Medulla oblongata (tissue), 1 donor: ENCODE results near the gene WDR93.

Experiments used
- DNase-seq: peaks from one replicate; pipeline ENCODE4 v3.0.0-alpha.2; 2015; ENCODE audit errors: extremely low spot score

The WDR93 gene

DNA sequence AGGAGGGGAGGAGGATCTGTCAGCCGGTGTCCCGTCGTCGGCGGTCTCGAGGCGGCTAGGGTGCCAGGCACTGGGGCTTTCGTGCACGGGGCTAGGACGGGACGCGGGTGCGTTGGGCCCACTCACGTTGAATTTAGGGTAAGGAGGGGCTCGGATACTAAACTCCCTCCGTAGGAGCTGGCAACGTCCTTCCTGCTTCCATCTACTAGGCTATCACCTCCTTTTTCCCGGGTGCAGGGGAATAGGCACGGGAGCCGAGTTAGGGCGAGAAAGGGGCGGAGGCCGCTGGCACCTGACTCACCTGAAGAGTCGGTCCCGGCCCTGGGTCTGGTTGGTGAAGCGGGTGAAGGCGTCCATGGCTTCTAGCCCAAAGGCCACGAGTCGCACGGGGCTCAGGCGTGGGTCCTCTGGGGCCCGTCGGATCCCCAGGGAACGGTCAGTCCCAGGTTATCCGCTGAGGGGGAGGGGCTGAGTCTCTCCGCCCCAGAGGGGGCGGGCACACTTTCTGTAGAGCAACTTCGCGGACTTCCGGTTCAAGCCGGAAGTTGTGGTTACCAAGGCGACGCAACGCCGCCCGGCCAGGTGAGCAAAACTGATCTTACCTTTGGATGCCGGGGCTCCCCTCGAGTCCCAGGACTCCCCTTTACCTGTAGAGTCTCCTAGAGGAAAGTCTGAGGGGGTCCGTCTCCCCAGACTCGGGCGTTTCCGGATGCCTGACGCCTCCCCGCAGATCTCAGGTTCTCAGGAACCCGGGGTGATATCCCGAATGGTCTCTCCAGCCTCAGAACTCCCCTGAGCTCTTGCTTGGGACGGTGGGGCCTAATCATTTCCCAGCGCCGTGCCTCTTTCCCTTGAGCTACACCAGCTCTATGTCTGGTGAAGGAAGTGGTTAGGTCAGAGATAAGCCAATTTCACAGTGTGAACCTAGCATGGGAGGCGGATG is at the start of gene WDR93, which contains the start of gene PEX11A:
WDR93 (plus strand) TSS at position 536 of the 943 bp plus-strand sequence. CDS start 10,936 bp downstream, outside the sequence.
PEX11A (minus strand) TSS at position 479 of the 943 bp plus-strand sequence; CDS start at position 357, 122 bp downstream.
- peak; percentile 76 for DNase-seq

DNA sequence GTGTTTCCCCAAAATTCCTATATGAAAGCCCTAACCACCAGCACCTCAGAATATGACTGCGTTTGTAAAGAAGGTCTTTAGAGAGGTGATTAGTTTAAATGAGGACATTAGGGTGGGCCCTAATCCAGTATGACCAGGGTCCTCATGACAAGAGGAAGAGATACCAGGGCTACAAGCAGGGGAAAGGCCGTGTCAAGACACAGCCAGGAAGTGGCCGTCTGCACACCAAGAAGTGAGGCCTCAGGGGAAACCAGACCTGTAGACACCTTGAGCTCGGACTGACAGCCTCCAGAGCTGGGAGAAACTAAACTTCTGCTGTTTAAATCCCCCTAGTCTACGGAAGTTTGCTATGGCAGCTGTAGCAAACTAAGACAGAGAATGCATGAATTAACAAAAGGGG is 49.6 kb upstream of the WDR93 start:
- DNase-seq: no peak

DNA sequence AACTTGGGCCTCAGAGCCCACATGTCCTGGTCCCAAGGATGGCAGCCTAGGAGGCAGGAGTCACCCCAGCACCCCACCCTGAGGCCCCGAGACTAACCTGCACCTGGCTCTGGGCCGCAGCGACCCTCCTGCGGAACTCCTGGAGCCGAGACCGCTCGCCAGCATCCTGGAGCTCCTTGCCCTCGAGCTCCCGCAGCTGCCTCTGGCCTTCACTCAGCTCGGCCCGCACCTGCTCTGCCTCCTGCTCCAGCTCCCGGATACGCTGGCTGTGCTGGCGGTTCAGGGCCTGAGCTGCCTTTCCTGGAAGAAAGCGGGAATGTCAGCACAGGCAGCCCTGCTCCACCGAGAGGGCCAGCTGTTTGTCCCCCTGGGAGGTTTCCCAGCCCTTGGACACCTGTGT is 48.5 kb upstream of the WDR93 start:
- DNase-seq: no peak

DNA sequence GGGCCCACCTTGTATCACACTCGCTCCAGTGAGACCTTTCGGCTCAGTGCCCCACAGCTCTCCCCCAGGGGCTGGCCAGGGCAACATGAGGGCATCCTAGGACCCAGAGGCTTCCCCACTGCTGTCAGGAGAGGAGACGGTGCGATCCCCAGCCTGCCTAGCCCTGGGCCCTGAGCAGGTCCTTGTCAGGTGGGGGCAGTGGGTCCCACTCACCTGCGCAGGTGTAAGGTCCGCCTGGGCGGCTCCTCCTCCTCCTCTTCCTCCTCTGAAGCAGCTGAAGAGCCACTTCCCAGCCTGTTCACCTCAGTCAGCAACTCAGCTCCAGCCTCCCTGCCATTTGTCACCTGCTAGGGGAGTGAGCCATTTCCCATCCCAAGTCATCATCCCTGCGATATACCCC is 44.9 kb upstream of the WDR93 start:
- DNase-seq: no peak

DNA sequence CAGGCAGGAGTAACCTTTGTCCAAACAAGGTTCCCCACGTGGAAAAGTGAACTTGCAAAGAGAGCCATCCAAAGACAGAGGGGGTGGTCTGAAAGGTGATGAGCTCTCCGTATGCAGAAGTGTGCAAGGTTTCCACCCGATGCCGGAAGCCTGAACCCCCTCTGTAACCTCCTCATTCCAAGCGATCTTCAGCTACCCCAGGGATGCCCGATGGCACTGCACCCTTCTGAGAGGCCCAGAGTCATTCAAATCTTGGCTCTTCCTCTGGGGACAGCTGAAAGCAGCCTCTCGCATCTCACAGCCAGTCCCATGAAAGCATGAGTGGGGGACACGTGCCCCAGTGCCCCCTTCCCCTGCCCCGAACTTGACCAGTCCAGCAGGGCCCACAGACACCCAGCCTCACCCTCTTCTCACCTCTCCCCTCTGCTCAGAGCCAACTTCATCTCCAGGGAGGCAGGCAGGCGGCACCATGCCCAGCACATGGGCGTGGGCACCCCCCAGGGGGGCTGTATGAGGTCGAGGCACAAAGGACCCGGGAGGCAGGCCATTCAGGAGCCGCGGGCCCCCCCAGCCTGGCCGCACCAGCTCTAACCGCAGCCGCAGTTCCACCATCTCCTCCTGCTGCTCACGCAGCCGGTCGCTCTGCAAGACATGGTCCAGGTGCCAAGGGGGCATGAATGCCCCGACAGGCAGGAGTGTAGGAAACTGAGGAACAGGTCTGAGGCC is 44.0 kb upstream of the WDR93 start:
- DNase-seq: no peak

DNA sequence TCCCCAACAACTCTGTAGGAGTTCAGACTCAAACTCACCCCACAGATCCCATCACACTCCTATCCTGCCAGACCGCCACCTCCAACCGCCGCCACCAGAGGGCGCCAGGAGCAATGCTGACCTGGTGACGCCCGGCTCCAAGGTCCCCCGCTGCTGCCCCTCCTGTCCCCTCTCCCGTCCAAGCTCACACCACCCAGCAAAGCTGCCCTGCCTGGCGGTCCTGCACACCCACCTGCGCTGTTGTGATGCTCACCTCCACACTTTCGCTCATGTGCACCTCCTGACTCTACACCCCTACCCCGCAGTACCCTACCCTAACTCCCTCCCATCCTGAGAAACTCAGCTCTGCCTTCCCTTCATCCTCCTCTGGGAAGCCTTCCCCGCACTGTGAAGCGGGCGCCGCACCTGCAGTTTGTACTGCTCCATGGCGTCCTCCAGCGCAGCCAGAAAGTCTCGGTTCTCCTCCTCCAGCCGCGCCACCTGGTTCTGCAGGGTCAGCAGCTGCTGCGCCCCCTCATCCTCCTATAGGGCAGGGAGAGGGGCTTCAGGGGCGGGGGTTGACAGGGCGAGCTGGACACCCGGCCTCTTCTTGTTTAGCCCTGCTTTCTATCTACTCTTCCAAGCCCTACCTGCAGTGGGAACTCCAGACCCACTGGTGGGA is 43.3 kb upstream of the WDR93 start:
- DNase-seq: peak; percentile 36

DNA sequence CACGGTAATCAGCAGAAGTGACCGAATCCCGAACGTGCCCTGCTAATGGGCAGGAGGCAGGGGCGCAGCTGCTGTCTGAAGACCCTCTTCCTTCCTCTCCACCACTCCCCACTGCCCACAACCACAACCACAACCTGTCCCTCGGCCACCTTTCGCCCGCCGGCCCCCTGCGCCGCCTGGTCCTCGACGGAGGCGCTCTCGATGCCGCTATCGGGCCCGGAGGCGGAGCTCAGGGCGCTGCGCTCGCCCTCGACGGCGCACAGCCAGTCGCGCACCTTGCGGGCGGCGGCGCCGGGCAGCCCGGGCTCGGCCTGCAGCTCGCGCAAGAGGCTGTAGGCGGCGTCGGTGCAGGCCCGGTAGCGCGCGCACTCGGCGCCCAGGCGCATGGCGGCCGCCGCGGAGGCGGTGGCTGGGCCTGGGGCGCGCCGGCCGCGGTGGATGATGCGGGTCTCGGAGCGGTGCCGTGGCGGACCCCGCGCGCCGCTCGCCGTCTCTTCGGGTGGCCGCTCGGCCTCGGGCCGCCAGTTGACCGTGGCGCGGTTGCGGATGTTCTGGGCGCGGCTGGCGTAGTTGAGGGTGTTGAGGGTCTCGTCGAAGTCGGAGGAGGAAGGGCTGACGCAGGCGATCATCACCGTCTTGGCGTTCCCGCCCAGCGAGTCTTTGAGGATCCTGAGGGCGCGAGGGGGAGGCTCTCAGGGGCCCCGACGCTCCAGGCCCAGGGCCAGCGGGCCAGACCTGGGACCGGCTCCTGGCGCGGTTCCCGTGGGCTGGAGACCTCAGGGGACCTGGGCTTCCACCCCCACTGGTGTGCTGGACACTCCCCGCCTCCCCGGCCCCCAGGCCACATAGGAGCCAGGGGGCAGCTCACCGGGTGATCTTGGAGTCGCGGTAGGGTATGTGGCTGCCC is 42.3 kb upstream of the WDR93 start:
- DNase-seq: no peak

DNA sequence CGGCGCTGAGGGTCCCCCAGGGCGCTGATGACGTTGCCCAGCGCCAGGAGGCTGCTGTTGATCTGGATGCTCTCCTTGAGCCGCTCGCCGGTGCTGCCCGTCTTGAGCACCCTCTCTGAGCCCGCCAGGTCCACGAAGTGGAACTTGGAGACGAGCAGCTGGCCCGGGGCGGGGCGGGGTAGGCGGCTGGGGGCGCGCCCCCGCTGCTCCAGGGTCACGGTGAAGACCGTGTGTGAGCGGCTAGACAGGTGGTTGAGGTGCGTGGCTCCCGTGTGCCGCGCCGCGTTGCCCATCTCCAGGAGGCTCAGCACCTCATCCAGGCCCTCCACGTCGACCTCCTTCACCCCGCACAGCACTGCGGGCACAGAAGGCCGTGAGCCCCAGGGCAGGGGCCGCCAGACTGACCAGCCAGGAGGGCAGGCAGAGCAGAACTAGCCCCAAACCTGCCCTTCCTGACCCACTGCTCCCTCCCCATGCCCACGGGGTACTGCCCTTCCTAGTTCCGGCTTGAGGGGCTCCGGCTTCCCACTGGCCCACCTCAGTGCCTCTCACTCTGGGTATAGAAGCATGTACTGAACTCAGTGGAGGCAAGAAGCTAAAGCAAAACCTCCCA is 41.5 kb upstream of the WDR93 start:
- no peak for DNase-seq

DNA sequence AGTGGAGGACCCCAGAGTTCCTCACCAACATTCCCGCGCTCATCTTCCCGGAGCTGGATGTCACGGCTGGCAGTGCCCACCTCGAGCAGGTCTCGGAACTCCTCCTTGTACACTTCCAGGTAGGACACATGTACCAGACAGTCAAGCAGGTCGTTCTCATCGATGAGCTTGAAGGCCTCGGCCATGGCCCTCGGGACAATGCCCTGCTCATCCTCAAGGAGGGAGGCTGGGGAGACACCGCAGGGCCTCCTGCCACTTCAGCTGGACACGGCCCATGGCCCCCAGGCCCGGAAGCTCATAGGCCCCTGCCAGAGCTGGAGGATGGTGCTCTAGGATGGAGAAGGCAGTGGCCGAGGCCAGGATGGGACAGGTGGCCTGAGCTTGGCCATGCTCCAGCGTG is 40.9 kb upstream of the WDR93 start:
- no peak for DNase-seq

DNA sequence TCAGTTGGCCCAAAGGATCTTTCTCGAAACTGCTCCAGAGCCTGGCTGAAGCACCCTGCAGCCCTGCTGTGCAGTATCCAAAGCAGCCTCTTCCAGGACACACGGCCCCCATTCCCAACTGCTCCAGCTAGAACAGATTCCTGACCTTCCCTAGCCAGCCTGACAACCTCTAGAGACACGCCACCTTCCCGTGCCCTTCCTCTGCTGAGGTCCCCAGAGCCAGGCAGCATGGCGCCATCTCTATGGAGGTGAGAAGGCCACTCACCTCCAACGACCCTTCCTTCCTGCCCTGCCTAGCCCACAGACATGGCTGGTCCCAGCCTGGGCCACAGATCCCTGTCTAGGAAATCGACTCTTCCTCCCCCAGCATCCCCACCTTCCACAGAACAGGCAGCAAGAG is 38.5 kb upstream of the WDR93 start:
- no peak for DNase-seq

DNA sequence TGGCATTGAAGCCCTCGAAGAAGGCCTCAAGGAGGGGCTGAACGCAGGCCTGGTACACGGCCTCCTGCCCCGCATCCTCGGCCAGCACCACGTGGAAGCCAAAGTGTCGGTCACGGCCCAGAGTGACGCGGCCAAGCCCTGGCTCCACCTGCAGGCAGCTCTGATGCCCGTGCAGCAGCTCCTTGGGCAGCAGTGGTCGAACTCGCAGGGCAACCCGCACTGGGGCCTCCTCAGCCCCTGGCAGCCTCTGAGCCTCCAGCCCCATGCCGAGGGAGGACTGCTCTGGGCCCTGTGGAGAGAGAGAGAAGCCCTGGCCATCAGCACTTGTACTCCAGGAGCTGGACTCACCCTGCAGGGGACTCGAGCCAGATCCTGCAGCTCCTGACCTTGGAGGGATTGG is 37.9 kb upstream of the WDR93 start:
- no peak for DNase-seq

DNA sequence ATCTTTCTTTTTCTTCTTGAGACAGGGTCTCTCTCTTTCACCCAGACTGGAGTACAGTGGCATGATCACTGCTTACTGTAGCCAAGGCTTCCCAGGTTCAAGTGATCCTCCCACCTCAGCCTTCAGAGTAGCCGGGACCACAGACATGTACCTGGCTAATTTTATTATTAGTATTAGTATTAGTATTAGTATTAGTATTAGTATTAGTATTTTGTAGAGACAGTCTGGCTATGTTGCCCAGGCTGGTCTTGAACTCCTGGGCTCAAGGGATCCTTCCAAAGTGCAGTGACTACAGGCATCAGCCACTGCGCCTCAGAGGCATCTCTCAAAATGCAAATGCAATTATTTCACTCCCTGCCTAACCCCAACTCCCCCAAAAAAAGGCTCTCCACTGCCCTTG is 37.0 kb upstream of the WDR93 start:
- DNase-seq: no peak

DNA sequence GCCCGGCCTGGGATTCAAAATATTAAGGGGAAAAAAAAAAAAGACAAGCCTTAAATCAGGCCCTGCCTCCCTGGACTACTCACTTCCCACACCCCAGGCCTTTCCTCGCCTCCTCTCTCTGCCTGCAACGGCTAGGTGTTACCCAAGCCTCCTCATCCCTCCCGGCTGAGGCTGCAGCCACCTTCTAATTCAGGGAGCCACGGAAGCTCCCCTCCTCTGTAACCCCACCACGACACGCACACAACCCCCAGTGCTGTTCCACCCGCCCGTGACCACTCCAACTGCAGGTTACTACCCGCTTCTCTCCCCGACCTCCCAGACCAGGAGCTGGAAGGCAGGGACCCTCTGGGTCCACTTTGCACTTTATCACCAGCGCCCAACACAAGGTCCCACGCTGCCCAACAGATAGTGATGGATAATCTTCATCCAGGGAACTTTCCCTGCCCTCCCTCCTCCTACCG is 36.3 kb upstream of the WDR93 start:
- DNase-seq: no peak

DNA sequence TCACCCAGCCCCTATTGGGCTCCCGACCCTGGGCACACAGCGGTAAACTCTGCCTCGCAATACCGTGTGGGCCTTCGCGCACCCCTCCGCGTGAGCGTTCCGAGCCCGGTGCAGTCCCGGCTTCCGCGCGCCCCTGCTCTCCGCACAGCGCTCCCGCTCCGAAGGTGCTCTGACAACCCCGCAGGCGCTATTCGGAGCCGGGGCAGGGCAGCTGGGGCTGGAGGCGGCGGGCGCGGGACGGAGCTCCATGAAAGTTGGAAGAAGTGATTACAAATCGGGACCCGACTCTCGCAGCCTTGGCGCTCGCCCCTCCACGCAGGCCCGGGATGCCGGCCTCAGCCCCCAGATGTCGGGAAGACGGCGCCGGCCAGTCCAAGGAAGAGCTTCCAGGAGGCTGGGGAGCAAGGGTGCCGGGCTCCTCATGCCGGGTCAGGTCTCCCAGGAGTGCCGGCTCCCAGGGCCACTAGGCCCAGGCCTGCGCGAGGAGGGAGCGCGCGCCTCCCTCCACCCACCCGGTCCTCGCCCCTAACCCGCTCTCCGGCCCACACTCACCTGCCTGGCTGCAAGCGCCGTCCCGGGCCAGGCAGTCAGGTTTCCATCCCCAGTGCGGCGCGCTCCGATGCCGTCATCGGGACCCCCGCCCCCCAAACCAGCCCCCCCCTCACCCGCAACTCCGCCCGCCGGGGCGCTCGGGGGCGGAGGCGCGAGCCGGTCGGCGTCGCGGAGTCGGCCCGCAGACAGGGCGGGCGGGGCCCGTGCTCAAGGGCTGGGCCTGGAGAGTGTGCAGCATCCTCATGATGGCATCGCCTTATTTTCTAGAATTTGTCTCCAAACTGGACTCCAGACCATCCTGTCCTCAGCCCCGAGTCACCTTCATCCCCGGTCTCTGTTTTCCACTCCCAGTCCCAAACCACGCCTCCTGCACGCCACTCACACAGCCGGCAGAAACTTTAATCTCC is 35.5 kb upstream of the WDR93 start, which contains the start of gene KIF7:
KIF7 (minus strand) TSS at position 621 of the 959 bp plus-strand sequence. CDS start 2,537 bp downstream, outside the sequence.
- no peak for DNase-seq

DNA sequence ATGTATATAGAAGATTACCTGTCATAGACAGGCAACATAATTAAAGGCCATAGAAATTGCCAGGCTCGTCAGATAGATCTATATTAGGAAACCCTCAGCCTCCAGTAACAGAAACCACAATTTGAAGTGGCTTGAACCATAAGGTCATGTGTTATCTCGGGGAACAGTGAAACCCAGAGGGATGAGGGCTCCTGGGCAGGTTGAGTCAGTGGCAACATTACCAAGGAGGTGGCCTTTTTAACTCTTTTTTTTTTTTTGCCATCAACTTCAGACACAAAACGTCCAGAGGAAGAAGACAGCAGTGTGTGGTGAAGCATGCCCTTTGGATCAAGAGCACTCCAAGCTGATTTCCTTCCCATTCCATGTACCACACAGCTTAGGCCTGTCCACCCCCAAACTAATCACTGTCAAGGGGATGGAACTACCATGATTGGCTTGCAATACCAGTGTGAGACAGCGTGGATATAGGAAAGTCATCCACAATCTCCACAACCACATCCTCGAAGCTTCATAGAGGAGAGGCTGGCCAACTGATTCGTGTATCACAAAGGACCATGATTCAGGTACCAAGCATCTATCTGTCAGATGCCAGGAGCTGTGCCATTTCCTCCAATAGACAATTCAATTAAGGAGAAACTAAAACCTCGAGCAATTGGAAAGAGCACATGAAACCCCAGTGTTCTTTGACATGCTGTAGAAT is 34.3 kb upstream of the WDR93 start:
- DNase-seq: no peak

DNA sequence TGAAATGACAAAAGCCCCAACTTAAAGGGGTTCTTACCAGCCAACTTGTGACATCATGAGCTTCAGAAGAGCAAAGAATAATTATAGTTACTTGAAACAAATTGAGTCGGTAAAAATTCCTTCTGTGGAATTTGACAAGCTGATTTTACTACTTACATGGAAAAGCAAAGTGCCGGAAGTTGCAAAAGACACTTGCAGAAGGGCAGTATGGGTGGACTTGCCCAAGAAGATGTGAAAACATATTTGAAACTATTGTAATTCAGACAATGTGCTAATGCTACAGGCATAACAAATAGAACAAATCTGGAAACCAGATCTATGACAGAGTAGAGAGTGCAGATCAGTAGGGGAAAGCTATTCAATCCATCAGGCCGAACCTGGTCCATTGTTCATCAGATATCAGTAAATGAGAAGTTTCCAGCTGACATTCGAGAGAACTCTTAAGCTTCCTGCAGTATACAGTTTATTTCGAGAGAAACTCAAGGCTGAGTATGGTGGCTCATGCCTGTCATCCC is 32.9 kb upstream of the WDR93 start:
- DNase-seq: no peak

DNA sequence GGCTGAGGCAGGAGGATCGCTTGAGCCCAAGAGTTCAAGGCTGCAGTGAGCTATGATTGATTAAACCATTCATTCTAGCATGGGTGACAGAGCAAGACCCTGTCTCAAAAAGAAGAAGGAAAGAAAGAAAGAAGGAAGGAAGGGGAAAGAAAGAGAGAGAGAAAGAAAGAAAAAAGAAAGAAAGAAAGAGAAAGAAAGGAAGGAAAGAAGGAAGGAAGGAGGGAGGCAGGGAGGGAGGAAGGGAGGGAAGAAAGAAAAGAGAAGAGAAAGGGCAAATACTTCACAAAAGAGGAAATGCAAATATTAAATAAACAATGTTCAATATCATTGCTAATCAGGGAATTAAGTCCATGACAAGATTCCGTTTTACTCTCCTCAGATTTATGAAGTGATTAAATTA is 31.3 kb upstream of the WDR93 start:
- DNase-seq: no peak

DNA sequence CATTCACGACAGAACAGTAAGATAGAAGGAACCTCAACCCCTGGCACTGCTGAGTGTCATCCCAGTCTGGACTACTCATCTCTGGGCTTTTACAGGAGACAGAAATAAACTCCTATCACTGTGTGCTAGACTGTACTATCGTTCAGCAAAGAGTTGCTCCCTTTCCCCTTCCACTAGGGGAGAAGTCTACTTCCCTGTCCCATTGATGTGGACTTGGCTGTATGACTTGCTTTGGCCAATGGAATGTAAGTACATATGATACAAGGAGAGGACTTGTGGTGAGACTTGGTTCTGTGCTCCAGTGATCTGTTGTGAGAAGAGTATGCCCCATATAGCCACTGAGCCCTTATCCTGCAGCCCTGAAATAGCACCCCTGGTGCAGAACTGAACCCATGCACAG is 30.1 kb upstream of the WDR93 start:
- DNase-seq: no peak
